ENCODE data around the gene WFDC5.

The WFDC5 gene

DNA sequence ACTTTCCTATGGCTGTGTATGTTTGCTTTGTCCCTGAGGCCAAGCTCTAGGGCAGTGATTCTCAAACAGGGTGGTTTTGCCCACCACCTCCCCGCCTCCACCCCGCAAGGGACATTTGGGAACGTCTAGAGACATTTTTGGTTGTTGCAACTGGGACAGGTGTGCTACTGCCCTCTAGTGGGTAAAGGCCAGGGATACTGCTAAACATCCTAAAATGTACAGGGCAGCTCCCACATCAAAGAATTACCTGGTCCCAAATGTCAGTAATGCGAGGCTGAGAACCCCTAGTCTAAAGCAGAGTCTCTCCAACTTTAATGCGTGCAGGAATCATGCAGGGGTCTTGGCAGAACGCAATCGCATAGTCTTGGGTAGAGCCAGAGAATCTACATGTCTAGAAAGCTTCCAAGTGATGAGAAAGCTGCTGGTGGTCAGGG lies 19.2 kb downstream of the WFDC5 start:
- H3K9me3 ChIP-seq (ENCODE audit: insufficient read depth, low read length): no peaks in the 10 kb centered on the region
- no peak overlapping the region for H3K9ac ChIP-seq (ENCODE audit: low read length)
- no peaks in the 10 kb centered on the region for H3K79me2 ChIP-seq (ENCODE audit: insufficient read depth, low read length)
- no peaks in the 10 kb centered on the region for H3K9me2 ChIP-seq (replicated peaks; ENCODE audit: insufficient read depth, low read length)
- no peaks in the 10 kb centered on the region for H4K20me1 ChIP-seq (ENCODE audit: low read depth, low read length)
- no peaks in the 10 kb centered on the region for H3K27me3 ChIP-seq (ENCODE audit: low read length)
- H3K36me3 ChIP-seq (ENCODE audit: low read length): no peaks in the 10 kb centered on the region
- H3K4me3 ChIP-seq (ENCODE audit: insufficient read depth, low read length, poor library complexity, severe bottlenecking): no peak overlapping the region
- peak; percentile 68 for TF ChIP-seq CTCF (IDR thresholded peaks at IDR 0.05; ENCODE audit: insufficient read depth, low read length, poor library complexity, severe bottlenecking)
- no peak for TF ChIP-seq EZH2phosphoT487 (conservative IDR thresholded peaks at IDR 0.05; ENCODE audit: low read length)
- 0 out of 2 replicates have a peak overlapping the region, but pooled peaks have one; percentile 27 for H3K27ac ChIP-seq (ENCODE audit: low read depth, low read length)
- no peak overlapping the region for H2AFZ ChIP-seq (ENCODE audit: low read depth, low read length, severe bottlenecking)
- no peaks in the 10 kb centered on the region for H3F3A ChIP-seq (ENCODE audit: insufficient read depth)
- H3K4me2 ChIP-seq (ENCODE audit: low read depth, low read length, poor library complexity, severe bottlenecking): no peak overlapping the region

- Histone ChIP-seq H3K4me2 (ENCODE audit: low read depth, low read length, poor library complexity, severe bottlenecking) (no peak overlapping the region), H3K36me3 (ENCODE audit: low read length) (no peaks in the 10 kb centered on the region), H3K4me3 (ENCODE audit: insufficient read depth, low read length, poor library complexity, severe bottlenecking) (no peak overlapping the region), H3K9me2 (replicated peaks; ENCODE audit: insufficient read depth, low read length) (no peaks in the 10 kb centered on the region), H2AFZ (ENCODE audit: low read depth, low read length, severe bottlenecking) (no peak overlapping the region), H3K9me3 (ENCODE audit: insufficient read depth, low read length) (no peaks in the 10 kb centered on the region), H3K9ac (ENCODE audit: low read length) (no peak overlapping the region), H3K27me3 (ENCODE audit: low read length) (no peaks in the 10 kb centered on the region), H4K20me1 (ENCODE audit: low read depth, low read length) (no peaks in the 10 kb centered on the region), H3K27ac (ENCODE audit: low read depth, low read length) (peak overlapping the region; percentile 27; the same call in 1 of the 2 replicates), H3K79me2 (ENCODE audit: insufficient read depth, low read length) (no peaks in the 10 kb centered on the region), H3F3A (ENCODE audit: insufficient read depth) (no peaks in the 10 kb centered on the region)
- no peak for TF ChIP-seq CTCF (IDR thresholded peaks at IDR 0.05; ENCODE audit: insufficient read depth, low read length, poor library complexity, severe bottlenecking)
- TF ChIP-seq EZH2phosphoT487 (conservative IDR thresholded peaks at IDR 0.05; ENCODE audit: low read length): no peak
Measured at GRCh38 chr20:45094864-45095574, 20.0 kb downstream of the WFDC5 start.

DNA sequence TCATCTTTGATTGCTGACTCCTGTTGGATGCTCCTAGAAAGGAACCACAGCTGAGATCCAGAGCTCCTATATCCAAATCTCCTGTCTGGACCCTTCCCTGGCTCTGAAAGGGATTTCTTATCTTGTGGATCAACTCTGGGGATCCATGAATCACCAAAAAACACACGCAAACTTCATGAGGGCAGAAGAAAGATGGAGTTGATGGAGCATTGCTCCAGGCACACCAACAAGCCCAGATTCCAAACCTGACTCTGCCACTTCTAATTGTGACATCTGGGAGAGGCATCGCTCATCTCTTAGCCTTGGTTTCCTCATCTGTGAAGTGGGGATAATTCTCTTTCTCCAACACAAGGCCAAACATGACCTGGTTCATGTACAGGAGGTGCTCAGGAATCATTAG lies 20.8 kb downstream of the WFDC5 start:
- Histone ChIP-seq H3K27me3 (ENCODE audit: low read length) (no peaks in the 10 kb centered on the region), H3K27ac (ENCODE audit: low read depth, low read length) (no peak overlapping the region), H3K9me3 (ENCODE audit: insufficient read depth, low read length) (no peaks in the 10 kb centered on the region), H3K4me3 (ENCODE audit: insufficient read depth, low read length, poor library complexity, severe bottlenecking) (no peak overlapping the region), H3K9me2 (replicated peaks; ENCODE audit: insufficient read depth, low read length) (no peaks in the 10 kb centered on the region), H3K4me2 (ENCODE audit: low read depth, low read length, poor library complexity, severe bottlenecking) (no peak overlapping the region), H4K20me1 (ENCODE audit: low read depth, low read length) (no peaks in the 10 kb centered on the region), H3F3A (ENCODE audit: insufficient read depth) (no peaks in the 10 kb centered on the region), H2AFZ (ENCODE audit: low read depth, low read length, severe bottlenecking) (no peak overlapping the region), H3K79me2 (ENCODE audit: insufficient read depth, low read length) (no peaks in the 10 kb centered on the region), H3K9ac (ENCODE audit: low read length) (no peak overlapping the region), H3K36me3 (ENCODE audit: low read length) (no peaks in the 10 kb centered on the region)
- TF ChIP-seq CTCF (IDR thresholded peaks at IDR 0.05; ENCODE audit: insufficient read depth, low read length, poor library complexity, severe bottlenecking) (no peak), EZH2phosphoT487 (conservative IDR thresholded peaks at IDR 0.05; ENCODE audit: low read length) (no peak)

Measured in SU-DHL-6 (cell line).